SK-N-SH (cell line): ENCODE results near the gene CSRP3. TPM values are rescaled to one million over a fixed set of nuclear protein-coding genes. Genes with fewer than 3 reads are reported as not detected.

Source experiments
- CTCF ChIA-PET: fragments of 300-600, 350-600 bp; formaldehyde crosslinking; extraction: SDS; loops from one replicate; lab custom pipeline; 2021; lab: Yijun Ruan, JAX
- POLR2A ChIA-PET: fragments of 350-600 bp; sonication (Branson Sonifier 250); formaldehyde crosslinking; extraction: SDS; loops from one replicate; lab custom pipeline; 2020; ENCODE audit warnings: antibody characterized with exemption, inconsistent platforms; lab: Yijun Ruan, JAX
- DNase-seq: peaks from one replicate; pipeline ENCODE4 v3.0.0; 2012
- H2AFZ ChIP-seq: fragments of 200-600 bp; sonication (generic); 2 replicates; pipeline ENCODE4 v1.8.1; 2016; ENCODE audit warnings: antibody characterized with exemption, mild to moderate bottlenecking, low read depth
- H3F3A ChIP-seq: fragments of 200-600 bp; sonication (generic); replicated peaks from 2 replicates; pipeline ENCODE3; 2016; ENCODE audit warnings: antibody characterized with exemption, mild to moderate bottlenecking; ENCODE audit not compliant: insufficient read depth
- H3K27ac ChIP-seq, 2 experiments: fragments of 200-500 bp in 1 of 2; fragments of 200-600 bp in 1 of 2; sonication (Bioruptor generic) in 1 of 2; sonication (generic), shearing (Covaris generic) in 1 of 2; 2 replicates each; pipeline versions ENCODE4 v1.5.1 to v1.6.1; 2014 to 2016; ENCODE audit warnings: low read depth in 2 of 2, inconsistent platforms in 1 of 2, low read length in 1 of 2, mild to moderate bottlenecking in 1 of 2, mixed read lengths in 1 of 2
- H3K27me3 ChIP-seq: fragments of 200-600 bp; sonication (generic), shearing (Covaris generic); 2 replicates; pipeline ENCODE4 v1.6.1; 2016; ENCODE audit warnings: mixed run types; ENCODE audit not compliant: insufficient read depth
- H3K36me3 ChIP-seq, 2 experiments: fragments of 200-500 bp in 1 of 2; fragments of 200-600 bp in 1 of 2; sonication (Bioruptor generic) in 1 of 2; sonication (generic) in 1 of 2; replicated peaks in 1 of 2; 2 replicates each; pipeline versions ENCODE3 to v1.5.1; 2014 to 2016; ENCODE audit warnings: low read length in 1 of 2, mild to moderate bottlenecking in 1 of 2; ENCODE audit not compliant: insufficient read depth in 2 of 2, control insufficient read depth in 1 of 2
- H3K4me1 ChIP-seq, 2 experiments: fragments of 200-500 bp in 1 of 2; fragments of 200-600 bp in 1 of 2; sonication (Bioruptor generic) in 1 of 2; sonication (generic), shearing (Covaris generic) in 1 of 2; 2 replicates each; pipeline versions ENCODE4 v1.5.1 to v1.6.1; 2014 to 2016; ENCODE audit warnings: low read depth in 1 of 2, low read length in 1 of 2, mixed run types in 1 of 2; ENCODE audit not compliant: insufficient read depth in 2 of 2, control insufficient read depth in 1 of 2
- H3K4me2 ChIP-seq: fragments of 200-600 bp; sonication (generic), shearing (Covaris generic); 2 replicates; pipeline ENCODE4 v1.6.1; 2017; ENCODE audit warnings: mixed run types
- H3K4me3 ChIP-seq, 2 experiments: fragments of 200-500 bp in 1 of 2; fragments of 200-600 bp in 1 of 2; sonication (Bioruptor generic) in 1 of 2; sonication (generic), shearing (Covaris generic) in 1 of 2; 2 replicates each; pipeline versions ENCODE4 v1.5.1 to v1.8.1; 2014 to 2016; ENCODE audit warnings: low read depth in 2 of 2, inconsistent platforms in 1 of 2, low read length in 1 of 2, mild to moderate bottlenecking in 1 of 2, mixed read lengths in 1 of 2, moderate library complexity in 1 of 2
- H3K79me2 ChIP-seq: fragments of 200-600 bp; sonication (generic); 2 replicates; pipeline ENCODE4 v1.8.1; 2017; ENCODE audit warnings: mild to moderate bottlenecking; ENCODE audit not compliant: insufficient read depth
- H3K9ac ChIP-seq: fragments of 200-600 bp; sonication (generic); 2 replicates; pipeline ENCODE4 v1.6.1; 2017; ENCODE audit warnings: mixed run types
- H3K9me2 ChIP-seq: fragments of 200-600 bp; sonication (generic); 2 replicates; pipeline ENCODE4 v1.6.1; 2017; ENCODE audit warnings: mixed run types
- H3K9me3 ChIP-seq: fragments of 200-600 bp; sonication (generic); 2 replicates; pipeline ENCODE4 v1.6.1; 2017; ENCODE audit warnings: mixed run types, mild to moderate bottlenecking, moderate library complexity
- H4K20me1 ChIP-seq: fragments of 200-600 bp; sonication (generic); 2 replicates; pipeline ENCODE4 v1.6.1; 2017; ENCODE audit warnings: mild to moderate bottlenecking, mixed run types; ENCODE audit not compliant: insufficient read depth
- EP300 ChIP-seq, 2 experiments: IDR thresholded peaks; 2 replicates each; pipeline versions ENCODE4 v1.4.0 to v1.6.1; 2012; ENCODE audit warnings: borderline replicate concordance in 1 of 2, low read depth in 1 of 2, low read length in 1 of 2
- FOSL2 ChIP-seq: IDR thresholded peaks from 2 replicates; pipeline ENCODE4 v1.4.0; 2012; ENCODE audit warnings: low read depth, mild to moderate bottlenecking, moderate library complexity, borderline replicate concordance
- FOXJ3 ChIP-seq: sonication (generic); formaldehyde crosslinking; IDR thresholded peaks from 2 replicates; pipeline ENCODE4 v1.5.1; 2020; ENCODE audit warnings: mild to moderate bottlenecking, missing genetic modification reagents
- FOXM1 ChIP-seq: IDR thresholded peaks from 2 replicates; pipeline ENCODE4 v1.4.0; 2012; ENCODE audit warnings: low read depth, mild to moderate bottlenecking
- GABPA ChIP-seq: IDR thresholded peaks from 2 replicates; pipeline ENCODE4 v1.4.0; 2012; ENCODE audit warnings: low read depth, mild to moderate bottlenecking
- GATA2 ChIP-seq: sonication (generic); formaldehyde crosslinking; IDR thresholded peaks from 2 replicates; pipeline ENCODE4 v1.5.0; 2020; ENCODE audit warnings: mild to moderate bottlenecking, missing genetic modification reagents
- JUND ChIP-seq: IDR thresholded peaks from 2 replicates; pipeline ENCODE4 v1.4.0; 2012
- MXI1 ChIP-seq: IDR thresholded peaks from 2 replicates; pipeline ENCODE4 v1.6.1; 2012; ENCODE audit warnings: mild to moderate bottlenecking, low read depth, low read length, improper control_type of control experiment
- NFIC ChIP-seq: IDR thresholded peaks from 2 replicates; pipeline ENCODE4 v1.4.0; 2012; ENCODE audit warnings: borderline replicate concordance
- RAD21 ChIP-seq: IDR thresholded peaks from 2 replicates; pipeline ENCODE4 v1.6.1; 2012; ENCODE audit warnings: mild to moderate bottlenecking, low read length
- RFX5 ChIP-seq: IDR thresholded peaks from 2 replicates; pipeline ENCODE4 v1.6.1; 2012; ENCODE audit warnings: mild to moderate bottlenecking, improper control_type of control experiment, low read length
- RXRA ChIP-seq: IDR thresholded peaks from 2 replicates; pipeline ENCODE4 v1.4.0; 2012; ENCODE audit warnings: low read depth, mild to moderate bottlenecking, borderline replicate concordance
- SIN3A ChIP-seq: IDR thresholded peaks from 2 replicates; pipeline ENCODE4 v1.6.1; 2012; ENCODE audit warnings: low read depth, mild to moderate bottlenecking, low read length, moderate library complexity, borderline replicate concordance
- SMC3 ChIP-seq: IDR thresholded peaks from 2 replicates; pipeline ENCODE4 v1.6.1; 2012; ENCODE audit warnings: low read depth, low read length, improper control_type of control experiment
- TAF1 ChIP-seq: IDR thresholded peaks from 2 replicates; pipeline ENCODE4 v1.6.1; 2012; ENCODE audit warnings: low read depth, mild to moderate bottlenecking, low read length, moderate library complexity, borderline replicate concordance
- TEAD4 ChIP-seq: IDR thresholded peaks from 2 replicates; pipeline ENCODE4 v1.4.0; 2012; ENCODE audit warnings: mild to moderate bottlenecking, borderline replicate concordance; ENCODE audit not compliant: insufficient read depth
- YY1 ChIP-seq: IDR thresholded peaks from 2 replicates; pipeline ENCODE4 v1.4.0; 2012; ENCODE audit warnings: low read depth, mild to moderate bottlenecking
- WGBS: methylation state at CpG from one replicate; pipeline ENCODE4 v1.1.6; 2017; ENCODE audit warnings: low lambda C conversion rate; 5-methylcytosine and 5-hydroxymethylcytosine counted together
- polyA plus RNA-seq, 3 experiments: library from polyadenylated mRNA; depleted of rRNA; stranded (reverse); fragments of >200 nt; gene quantifications; 2 replicates each; pipeline ENCODE4 v1.2.3, GENCODE V29; 2012
- TF ChIP-seq, protein P1 (sequence below): fragments of 150-350 bp; IDR thresholded peaks from 2 replicates; pipeline ENCODE4 v1.6.1; 2016; ENCODE audit warnings: mild to moderate bottlenecking, low read depth, low read length
- TF ChIP-seq, protein P2 (sequence below): IDR thresholded peaks from 2 replicates; pipeline ENCODE4 v1.4.0; 2012; ENCODE audit warnings: low read depth
- TF ChIP-seq, protein P3 (sequence below): fragments of 200-600 bp; sonication (generic); IDR thresholded peaks from 2 replicates; pipeline ENCODE4 v1.6.1; 2017; ENCODE audit warnings: antibody characterized with exemption, mild to moderate bottlenecking, moderate library complexity
- TF ChIP-seq, protein P4 (sequence below): fragments of 150-350 bp; IDR thresholded peaks from 2 replicates; pipeline ENCODE4 v1.6.1; 2017; ENCODE audit warnings: antibody characterized with exemption, low read length, low read depth, borderline replicate concordance
- TF ChIP-seq, protein P5 (sequence below): IDR thresholded peaks from 2 replicates; pipeline ENCODE4 v1.6.1; 2012; ENCODE audit warnings: mild to moderate bottlenecking, low read depth, low read length, moderate library complexity

CSRP3 gene
- polyA plus RNA-seq, 1 of the 3 experiments (the other 2 are of a cell fraction) = not detected

DNA sequence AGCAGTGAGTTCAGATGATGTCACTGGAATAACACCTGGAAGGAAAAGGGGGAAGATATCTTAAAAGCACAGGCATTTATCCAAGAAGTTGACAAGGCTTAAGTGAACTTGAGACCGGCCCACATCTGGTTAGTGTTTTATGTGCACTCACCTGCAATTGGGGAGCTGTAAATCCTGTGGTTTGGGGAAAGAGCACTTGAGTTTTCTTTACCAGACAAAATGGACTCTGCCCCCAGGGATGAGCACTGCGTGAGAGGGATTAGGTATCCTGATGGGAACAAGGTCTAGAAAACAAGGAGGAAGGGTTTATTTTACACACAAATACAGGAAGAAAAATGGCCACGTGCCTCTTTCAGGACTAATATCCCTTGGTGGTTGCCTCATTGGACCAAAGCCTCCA is 23.8 kb upstream of the CSRP3 start:
- TF ChIP-seq TEAD4 = no peak
- TF ChIP-seq SMC3 = no peak
- TF ChIP-seq JUND = no peak
- TF ChIP-seq GABPA = no peak
- no peak for TF ChIP-seq RXRA
- no peak for TF ChIP-seq SIN3A
- TF ChIP-seq RAD21 = no peak
- TF ChIP-seq, protein P1, sequence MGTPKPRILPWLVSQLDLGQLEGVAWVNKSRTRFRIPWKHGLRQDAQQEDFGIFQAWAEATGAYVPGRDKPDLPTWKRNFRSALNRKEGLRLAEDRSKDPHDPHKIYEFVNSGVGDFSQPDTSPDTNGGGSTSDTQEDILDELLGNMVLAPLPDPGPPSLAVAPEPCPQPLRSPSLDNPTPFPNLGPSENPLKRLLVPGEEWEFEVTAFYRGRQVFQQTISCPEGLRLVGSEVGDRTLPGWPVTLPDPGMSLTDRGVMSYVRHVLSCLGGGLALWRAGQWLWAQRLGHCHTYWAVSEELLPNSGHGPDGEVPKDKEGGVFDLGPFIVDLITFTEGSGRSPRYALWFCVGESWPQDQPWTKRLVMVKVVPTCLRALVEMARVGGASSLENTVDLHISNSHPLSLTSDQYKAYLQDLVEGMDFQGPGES = no peak
- TF ChIP-seq MXI1 = no peak
- no peak for TF ChIP-seq GATA2 (CRISPR knock-in tag)
- no peak for TF ChIP-seq FOXJ3
- TF ChIP-seq NFIC = no peak
- TF ChIP-seq FOSL2 = no peak
- TF ChIP-seq, protein P2, sequence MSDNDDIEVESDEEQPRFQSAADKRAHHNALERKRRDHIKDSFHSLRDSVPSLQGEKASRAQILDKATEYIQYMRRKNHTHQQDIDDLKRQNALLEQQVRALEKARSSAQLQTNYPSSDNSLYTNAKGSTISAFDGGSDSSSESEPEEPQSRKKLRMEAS = no peak
- Histone ChIP-seq H2AFZ (no peak overlapping the region), H4K20me1 (no peaks in the 10 kb centered on the region), H3K79me2 (no peaks in the 10 kb centered on the region), H3K9ac (no peak overlapping the region), H3F3A (no peaks in the 10 kb centered on the region), H3K4me2 (no peak overlapping the region), H3K27me3 (no peaks in the 10 kb centered on the region), H3K36me3 (peaks cover 0 to 7% of the 10 kb centered on the region in 2 experiments), H3K9me2 (no peaks in the 10 kb centered on the region), H3K9me3 (no peaks in the 10 kb centered on the region), H3K4me3 (no peak overlapping the region), H3K4me1 (no peaks in the 10 kb centered on the region; a peak in 1 of 4 replicates), H3K27ac (no peak overlapping the region)
- 96% methylated on average over 3 of the region's 3 CpGs for WGBS
- ChIA-PET POLR2A (no interaction called here), CTCF (no interaction called here)
- DNase-seq = no peak

DNA sequence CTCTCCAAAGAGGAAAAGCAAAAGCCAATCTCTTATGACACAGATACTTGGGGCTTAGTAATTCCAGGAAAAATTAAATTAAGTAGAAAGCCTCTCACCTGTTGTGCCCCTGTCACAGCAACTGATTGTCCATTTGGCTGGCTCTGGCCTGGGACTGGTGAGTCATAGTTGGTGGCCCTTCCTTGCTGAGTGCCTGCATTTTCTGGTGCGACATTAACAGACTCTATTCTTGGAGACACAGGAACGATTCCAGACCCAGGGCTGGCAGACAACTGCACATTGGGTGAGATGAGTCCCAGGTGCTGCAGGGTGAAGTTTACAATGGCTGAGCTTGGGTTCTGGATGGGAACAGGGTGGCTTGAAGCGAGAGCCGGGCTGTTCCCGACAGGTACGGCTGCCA is 23.3 kb upstream of the CSRP3 start:
- DNase-seq = no peak
- no peak overlapping the region for H3K4me3 ChIP-seq
- no peaks in the 10 kb centered on the region for H3K9me2 ChIP-seq
- H3K4me2 ChIP-seq = no peak overlapping the region
- no peaks in the 10 kb centered on the region for H3F3A ChIP-seq
- CTCF ChIA-PET = no interaction called here
- peaks cover 0 to 7% of the 10 kb centered on the region in 2 experiments for H3K36me3 ChIP-seq
- H2AFZ ChIP-seq = no peak overlapping the region
- H3K9ac ChIP-seq = no peak overlapping the region
- H3K9me3 ChIP-seq = no peaks in the 10 kb centered on the region
- WGBS = 96% methylated on average over 6 of the region's 6 CpGs
- no peak overlapping the region for H3K27ac ChIP-seq
- H4K20me1 ChIP-seq = no peaks in the 10 kb centered on the region
- no peaks in the 10 kb centered on the region for H3K27me3 ChIP-seq
- no peaks in the 10 kb centered on the region; a peak in 1 of 4 replicates for H3K4me1 ChIP-seq
- POLR2A ChIA-PET = no interaction called here
- no peaks in the 10 kb centered on the region for H3K79me2 ChIP-seq
- TF ChIP-seq FOSL2 = no peak
- TF ChIP-seq, protein P3, sequence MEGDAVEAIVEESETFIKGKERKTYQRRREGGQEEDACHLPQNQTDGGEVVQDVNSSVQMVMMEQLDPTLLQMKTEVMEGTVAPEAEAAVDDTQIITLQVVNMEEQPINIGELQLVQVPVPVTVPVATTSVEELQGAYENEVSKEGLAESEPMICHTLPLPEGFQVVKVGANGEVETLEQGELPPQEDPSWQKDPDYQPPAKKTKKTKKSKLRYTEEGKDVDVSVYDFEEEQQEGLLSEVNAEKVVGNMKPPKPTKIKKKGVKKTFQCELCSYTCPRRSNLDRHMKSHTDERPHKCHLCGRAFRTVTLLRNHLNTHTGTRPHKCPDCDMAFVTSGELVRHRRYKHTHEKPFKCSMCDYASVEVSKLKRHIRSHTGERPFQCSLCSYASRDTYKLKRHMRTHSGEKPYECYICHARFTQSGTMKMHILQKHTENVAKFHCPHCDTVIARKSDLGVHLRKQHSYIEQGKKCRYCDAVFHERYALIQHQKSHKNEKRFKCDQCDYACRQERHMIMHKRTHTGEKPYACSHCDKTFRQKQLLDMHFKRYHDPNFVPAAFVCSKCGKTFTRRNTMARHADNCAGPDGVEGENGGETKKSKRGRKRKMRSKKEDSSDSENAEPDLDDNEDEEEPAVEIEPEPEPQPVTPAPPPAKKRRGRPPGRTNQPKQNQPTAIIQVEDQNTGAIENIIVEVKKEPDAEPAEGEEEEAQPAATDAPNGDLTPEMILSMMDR = no peak
- TF ChIP-seq FOXM1 = no peak
- no peak for TF ChIP-seq TAF1
- TF ChIP-seq YY1 = no peak
- no peak for TF ChIP-seq MXI1
- no peak for TF ChIP-seq JUND
- TF ChIP-seq TEAD4 = no peak
- no peak for TF ChIP-seq EP300 (IDR thresholded peaks at IDR 0.05; ENCODE audit: borderline replicate concordance in 1 of 2, low read depth in 1 of 2, low read length in 1 of 2)
- TF ChIP-seq, protein P4, sequence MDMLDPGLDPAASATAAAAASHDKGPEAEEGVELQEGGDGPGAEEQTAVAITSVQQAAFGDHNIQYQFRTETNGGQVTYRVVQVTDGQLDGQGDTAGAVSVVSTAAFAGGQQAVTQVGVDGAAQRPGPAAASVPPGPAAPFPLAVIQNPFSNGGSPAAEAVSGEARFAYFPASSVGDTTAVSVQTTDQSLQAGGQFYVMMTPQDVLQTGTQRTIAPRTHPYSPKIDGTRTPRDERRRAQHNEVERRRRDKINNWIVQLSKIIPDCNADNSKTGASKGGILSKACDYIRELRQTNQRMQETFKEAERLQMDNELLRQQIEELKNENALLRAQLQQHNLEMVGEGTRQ = no peak
- no peak for TF ChIP-seq RXRA
- TF ChIP-seq RFX5 = no peak
- TF ChIP-seq, protein P5, sequence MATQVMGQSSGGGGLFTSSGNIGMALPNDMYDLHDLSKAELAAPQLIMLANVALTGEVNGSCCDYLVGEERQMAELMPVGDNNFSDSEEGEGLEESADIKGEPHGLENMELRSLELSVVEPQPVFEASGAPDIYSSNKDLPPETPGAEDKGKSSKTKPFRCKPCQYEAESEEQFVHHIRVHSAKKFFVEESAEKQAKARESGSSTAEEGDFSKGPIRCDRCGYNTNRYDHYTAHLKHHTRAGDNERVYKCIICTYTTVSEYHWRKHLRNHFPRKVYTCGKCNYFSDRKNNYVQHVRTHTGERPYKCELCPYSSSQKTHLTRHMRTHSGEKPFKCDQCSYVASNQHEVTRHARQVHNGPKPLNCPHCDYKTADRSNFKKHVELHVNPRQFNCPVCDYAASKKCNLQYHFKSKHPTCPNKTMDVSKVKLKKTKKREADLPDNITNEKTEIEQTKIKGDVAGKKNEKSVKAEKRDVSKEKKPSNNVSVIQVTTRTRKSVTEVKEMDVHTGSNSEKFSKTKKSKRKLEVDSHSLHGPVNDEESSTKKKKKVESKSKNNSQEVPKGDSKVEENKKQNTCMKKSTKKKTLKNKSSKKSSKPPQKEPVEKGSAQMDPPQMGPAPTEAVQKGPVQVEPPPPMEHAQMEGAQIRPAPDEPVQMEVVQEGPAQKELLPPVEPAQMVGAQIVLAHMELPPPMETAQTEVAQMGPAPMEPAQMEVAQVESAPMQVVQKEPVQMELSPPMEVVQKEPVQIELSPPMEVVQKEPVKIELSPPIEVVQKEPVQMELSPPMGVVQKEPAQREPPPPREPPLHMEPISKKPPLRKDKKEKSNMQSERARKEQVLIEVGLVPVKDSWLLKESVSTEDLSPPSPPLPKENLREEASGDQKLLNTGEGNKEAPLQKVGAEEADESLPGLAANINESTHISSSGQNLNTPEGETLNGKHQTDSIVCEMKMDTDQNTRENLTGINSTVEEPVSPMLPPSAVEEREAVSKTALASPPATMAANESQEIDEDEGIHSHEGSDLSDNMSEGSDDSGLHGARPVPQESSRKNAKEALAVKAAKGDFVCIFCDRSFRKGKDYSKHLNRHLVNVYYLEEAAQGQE = no peak
- TF ChIP-seq FOXJ3 = no peak
